ENCODE data around the gene PCDHGA10. TPM values are rescaled to one million over a fixed set of nuclear protein-coding genes. Genes with fewer than 3 reads are reported as not detected.
"Not testable (repeated sequence)": the region's sequence is repeated elsewhere in the genome, so short reads cannot be mapped to it uniquely, and the experiment has no call there.

The PCDHGA10 gene
- total RNA-seq, 1 donor from 2014 or later: 4.4 TPM

DNA sequence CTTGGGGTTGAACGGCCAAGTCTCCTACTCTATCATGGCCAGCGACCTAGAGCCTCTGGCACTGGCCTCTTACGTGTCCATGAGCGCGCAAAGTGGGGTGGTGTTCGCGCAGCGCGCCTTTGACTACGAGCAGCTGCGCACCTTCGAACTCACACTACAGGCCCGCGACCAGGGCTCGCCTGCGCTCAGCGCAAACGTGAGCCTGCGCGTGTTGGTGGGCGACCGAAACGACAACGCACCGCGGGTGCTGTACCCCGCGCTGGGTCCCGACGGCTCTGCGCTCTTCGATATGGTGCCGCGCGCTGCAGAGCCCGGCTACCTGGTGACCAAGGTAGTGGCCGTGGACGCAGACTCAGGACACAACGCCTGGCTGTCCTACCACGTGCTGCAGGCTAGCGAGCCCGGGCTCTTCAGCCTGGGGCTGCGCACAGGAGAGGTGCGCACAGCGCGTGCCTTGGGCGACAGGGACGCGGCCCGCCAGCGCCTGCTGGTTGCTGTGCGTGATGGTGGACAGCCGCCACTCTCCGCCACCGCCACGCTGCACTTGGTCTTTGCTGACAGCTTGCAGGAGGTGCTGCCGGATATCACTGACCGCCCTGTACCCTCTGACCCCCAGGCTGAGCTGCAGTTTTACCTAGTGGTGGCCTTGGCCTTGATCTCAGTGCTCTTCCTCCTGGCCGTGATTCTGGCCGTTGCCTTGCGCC is 13.1 kb upstream of the PCDHGA10 start:
- Histone ChIP-seq H3K4me1 (no peaks in the 10 kb centered on the region), H3K27me3 (no peaks in the 10 kb centered on the region), H3K36me3 (peaks cover 0 to 5% of the 10 kb centered on the region in 2 donors), H3K4me3 (peak overlapping the region in 1 of 2 donors; percentile 20), H3K27ac (no peak overlapping the region), H3K9me3 (peaks cover 79 to 97% of the 10 kb centered on the region in 2 donors)
- DNase-seq (ENCODE audit: low spot score in 2 of 2): no peak
- TF ChIP-seq CTCF (IDR thresholded peaks at IDR 0.05): no peak
- intact Hi-C loops (cut with DNase I): loop anchor here (5.0 to 10.0 kb wide), 2 partner anchors 125 to 163 kb away; no protein-coding TSS in a partner anchor

DNA sequence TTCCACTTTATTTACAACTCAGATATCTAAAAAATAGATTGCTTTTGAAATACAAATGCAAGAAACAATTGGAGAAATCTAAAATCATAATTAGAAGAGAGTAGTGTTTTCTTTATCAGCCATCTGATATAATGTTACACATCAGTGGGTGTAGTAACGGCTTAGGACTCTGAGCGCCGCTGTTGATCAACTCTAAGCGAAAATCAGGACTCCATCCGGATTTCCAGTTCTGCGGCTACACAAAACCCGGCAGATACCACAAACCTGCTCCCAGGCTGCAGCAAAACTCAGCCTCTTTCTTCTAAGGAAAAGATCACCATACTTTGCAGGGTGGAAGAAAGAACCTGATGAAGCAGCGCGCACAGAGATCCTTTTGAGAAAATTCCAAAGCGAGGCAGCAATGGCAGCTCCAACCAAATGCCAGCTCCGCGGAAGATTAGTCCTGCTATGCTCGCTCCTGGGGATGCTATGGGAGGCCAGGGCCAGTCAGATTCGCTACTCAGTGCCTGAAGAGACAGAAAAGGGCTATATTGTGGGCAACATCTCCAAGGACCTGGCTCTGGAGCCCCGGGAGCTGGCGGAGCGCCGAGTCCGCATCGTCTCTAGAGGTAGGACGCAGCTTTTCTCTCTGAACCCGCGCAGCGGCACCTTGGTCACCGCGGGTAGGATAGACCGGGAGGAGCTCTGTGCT is 10.1 kb upstream of the PCDHGA10 start, which contains the start of gene PCDHGA9:
Gene PCDHGA9, plus strand, starts transcription at position 226 of the 691 bp plus-strand sequence. Its CDS starts 175 bp downstream, at position 401.
- Histone ChIP-seq H3K36me3 (peaks cover 4 to 5% of the 10 kb centered on the region in 2 donors), H3K4me1 (no peaks in the 10 kb centered on the region), H3K27me3 (no peaks in the 10 kb centered on the region), H3K27ac (no peak within 1 kb of the TSS), H3K9me3 (peaks cover 87 to 97% of the 10 kb centered on the region in 2 donors), H3K4me3 (peak within 1 kb of the TSS; percentile 37 to 45)
- intact Hi-C loops (cut with DNase I): loop anchor here (5.0 to 10.0 kb wide), 2 partner anchors 122 to 160 kb away; no protein-coding TSS in a partner anchor
- DNase-seq (ENCODE audit: low spot score in 2 of 2): no peak
- TF ChIP-seq CTCF (IDR thresholded peaks at IDR 0.05): peak in 2 of 3 experiments; percentile 20 to 23

GRCh38 chr5:141403387-141403786 is 9.4 kb upstream of the PCDHGA10 start:
- Histone ChIP-seq H3K36me3 (peaks cover 4 to 5% of the 10 kb centered on the region in 2 donors), H3K9me3 (peaks cover 92 to 100% of the 10 kb centered on the region in 2 donors), H3K27me3 (no peaks in the 10 kb centered on the region), H3K4me3 (peak overlapping the region; percentile 37 to 45), H3K27ac (no peak overlapping the region), H3K4me1 (no peaks in the 10 kb centered on the region)
- no peak for TF ChIP-seq CTCF (IDR thresholded peaks at IDR 0.05)
- no peak for DNase-seq (ENCODE audit: low spot score in 2 of 2)
- intact Hi-C loops (cut with DNase I): loop anchor here (5.0 to 10.0 kb wide), 2 partner anchors 121 to 159 kb away; no protein-coding TSS in a partner anchor

- not testable (repeated sequence) for H3K4me1 ChIP-seq, H3K27ac ChIP-seq, H3K27me3 ChIP-seq, H3K36me3 ChIP-seq
- peak within 1 kb of the TSS; percentile 34 to 42 for H3K4me3 ChIP-seq
- DNase-seq (ENCODE audit: low spot score in 2 of 2): peak in 1 of 2 donors; percentile 61
- H3K9me3 ChIP-seq: peaks cover 95 to 100% of the 10 kb centered on the region in 2 donors
- intact Hi-C loops (cut with DNase I): loop anchor here (10.0 kb wide), 1 partner anchor 117 kb away; no protein-coding TSS in a partner anchor
- peak in 2 of 3 experiments; percentile 15 to 21 for TF ChIP-seq CTCF (IDR thresholded peaks at IDR 0.05)
Observed at GRCh38 chr5:141407790-141408505, 4.8 kb upstream of the PCDHGA10 start, which contains the start of gene PCDHGB6. PCDHGB6 (plus strand) TSS chr5:141408021; CDS start chr5:141408203, 182 bp downstream.
